GM12878 (cell line): ENCODE results near the gene ANKIB1.

Source experiments
- FOS ChIP-seq: IDR thresholded peaks from 3 replicates; pipeline ENCODE4 v1.6.1; 2011; ENCODE audit warnings: borderline replicate concordance; ENCODE audit not compliant: insufficient read length; ENCODE audit errors: extremely low read depth
- MXI1 ChIP-seq: fragments of 150-350 bp; IDR thresholded peaks from 2 replicates; pipeline ENCODE4 v1.6.1; 2011; ENCODE audit warnings: low read depth, mild to moderate bottlenecking, inconsistent platforms, low read length, improper control_type of control experiment
- POLR2A ChIP-seq: IDR thresholded peaks from 2 replicates; pipeline ENCODE4 v1.6.1; 2011; ENCODE audit warnings: low read depth, mild to moderate bottlenecking, low read length
- POLR2AphosphoS2 ChIP-seq: IDR thresholded peaks from 2 replicates; pipeline ENCODE4 v1.6.1; 2011; ENCODE audit warnings: low read depth, mild to moderate bottlenecking, low read length, improper control_type of control experiment, moderate library complexity
- RFX5 ChIP-seq: IDR thresholded peaks from 2 replicates; pipeline ENCODE4 v1.6.1; 2011; ENCODE audit warnings: low read depth, low read length, improper control_type of control experiment
- TF ChIP-seq, protein P1 (sequence below), 3 experiments: IDR thresholded peaks in 2 of 3; conservative IDR thresholded peaks in 1 of 3; 2 replicates each; pipeline ENCODE4 v1.5.1; 2011; ENCODE audit warnings: low read depth in 3 of 3, low read length in 3 of 3, mild to moderate bottlenecking in 3 of 3, control low read depth in 2 of 3, moderate library complexity in 2 of 3, inconsistent platforms in 1 of 3, mixed read lengths in 1 of 3; ENCODE audit not compliant: control insufficient read depth in 2 of 3, insufficient read depth in 1 of 3; ENCODE audit errors: extremely low read depth in 1 of 3
- TF ChIP-seq, protein P2 (sequence below): fragments of 450-650 bp; IDR thresholded peaks from 2 replicates; pipeline ENCODE4 v1.6.1; 2016; ENCODE audit warnings: mild to moderate bottlenecking, moderate library complexity, borderline replicate concordance
- TF ChIP-seq, protein P3 (sequence below): IDR thresholded peaks from 2 replicates; pipeline ENCODE4 v1.6.1; 2012; ENCODE audit warnings: mild to moderate bottlenecking, low read depth, low read length

DNA sequence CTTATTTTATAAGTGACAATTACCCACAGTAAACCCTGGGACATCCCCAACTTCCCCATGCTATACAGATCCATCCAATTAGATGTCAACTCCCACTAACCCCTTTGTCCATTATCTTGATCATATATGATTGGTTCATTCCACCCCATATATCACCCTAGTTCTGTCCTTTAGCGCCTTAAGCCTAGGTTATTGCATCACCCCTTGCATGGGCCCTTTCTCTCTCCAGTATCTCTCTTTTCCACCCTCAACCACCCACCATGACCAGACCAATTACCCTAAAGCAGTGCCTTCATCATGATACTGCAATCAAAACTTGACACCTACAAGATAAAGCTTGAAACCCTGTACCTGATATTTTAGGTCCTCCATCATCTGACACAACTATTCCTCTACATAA is 163.6 kb downstream of the ANKIB1 start:
- TF ChIP-seq, protein P1, sequence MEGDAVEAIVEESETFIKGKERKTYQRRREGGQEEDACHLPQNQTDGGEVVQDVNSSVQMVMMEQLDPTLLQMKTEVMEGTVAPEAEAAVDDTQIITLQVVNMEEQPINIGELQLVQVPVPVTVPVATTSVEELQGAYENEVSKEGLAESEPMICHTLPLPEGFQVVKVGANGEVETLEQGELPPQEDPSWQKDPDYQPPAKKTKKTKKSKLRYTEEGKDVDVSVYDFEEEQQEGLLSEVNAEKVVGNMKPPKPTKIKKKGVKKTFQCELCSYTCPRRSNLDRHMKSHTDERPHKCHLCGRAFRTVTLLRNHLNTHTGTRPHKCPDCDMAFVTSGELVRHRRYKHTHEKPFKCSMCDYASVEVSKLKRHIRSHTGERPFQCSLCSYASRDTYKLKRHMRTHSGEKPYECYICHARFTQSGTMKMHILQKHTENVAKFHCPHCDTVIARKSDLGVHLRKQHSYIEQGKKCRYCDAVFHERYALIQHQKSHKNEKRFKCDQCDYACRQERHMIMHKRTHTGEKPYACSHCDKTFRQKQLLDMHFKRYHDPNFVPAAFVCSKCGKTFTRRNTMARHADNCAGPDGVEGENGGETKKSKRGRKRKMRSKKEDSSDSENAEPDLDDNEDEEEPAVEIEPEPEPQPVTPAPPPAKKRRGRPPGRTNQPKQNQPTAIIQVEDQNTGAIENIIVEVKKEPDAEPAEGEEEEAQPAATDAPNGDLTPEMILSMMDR (IDR thresholded peaks at IDR 0.05 in 2 of 3, conservative IDR thresholded peaks at IDR 0.05 in 1 of 3; ENCODE audit: control insufficient read depth in 2 of 3, extremely low read depth in 1 of 3, insufficient read depth in 1 of 3, low read depth in 3 of 3, low read length in 3 of 3), result no peak
- no peak for TF ChIP-seq MXI1
- TF ChIP-seq FOS, result no peak
- no peak for TF ChIP-seq POLR2AphosphoS2
- TF ChIP-seq, protein P2, sequence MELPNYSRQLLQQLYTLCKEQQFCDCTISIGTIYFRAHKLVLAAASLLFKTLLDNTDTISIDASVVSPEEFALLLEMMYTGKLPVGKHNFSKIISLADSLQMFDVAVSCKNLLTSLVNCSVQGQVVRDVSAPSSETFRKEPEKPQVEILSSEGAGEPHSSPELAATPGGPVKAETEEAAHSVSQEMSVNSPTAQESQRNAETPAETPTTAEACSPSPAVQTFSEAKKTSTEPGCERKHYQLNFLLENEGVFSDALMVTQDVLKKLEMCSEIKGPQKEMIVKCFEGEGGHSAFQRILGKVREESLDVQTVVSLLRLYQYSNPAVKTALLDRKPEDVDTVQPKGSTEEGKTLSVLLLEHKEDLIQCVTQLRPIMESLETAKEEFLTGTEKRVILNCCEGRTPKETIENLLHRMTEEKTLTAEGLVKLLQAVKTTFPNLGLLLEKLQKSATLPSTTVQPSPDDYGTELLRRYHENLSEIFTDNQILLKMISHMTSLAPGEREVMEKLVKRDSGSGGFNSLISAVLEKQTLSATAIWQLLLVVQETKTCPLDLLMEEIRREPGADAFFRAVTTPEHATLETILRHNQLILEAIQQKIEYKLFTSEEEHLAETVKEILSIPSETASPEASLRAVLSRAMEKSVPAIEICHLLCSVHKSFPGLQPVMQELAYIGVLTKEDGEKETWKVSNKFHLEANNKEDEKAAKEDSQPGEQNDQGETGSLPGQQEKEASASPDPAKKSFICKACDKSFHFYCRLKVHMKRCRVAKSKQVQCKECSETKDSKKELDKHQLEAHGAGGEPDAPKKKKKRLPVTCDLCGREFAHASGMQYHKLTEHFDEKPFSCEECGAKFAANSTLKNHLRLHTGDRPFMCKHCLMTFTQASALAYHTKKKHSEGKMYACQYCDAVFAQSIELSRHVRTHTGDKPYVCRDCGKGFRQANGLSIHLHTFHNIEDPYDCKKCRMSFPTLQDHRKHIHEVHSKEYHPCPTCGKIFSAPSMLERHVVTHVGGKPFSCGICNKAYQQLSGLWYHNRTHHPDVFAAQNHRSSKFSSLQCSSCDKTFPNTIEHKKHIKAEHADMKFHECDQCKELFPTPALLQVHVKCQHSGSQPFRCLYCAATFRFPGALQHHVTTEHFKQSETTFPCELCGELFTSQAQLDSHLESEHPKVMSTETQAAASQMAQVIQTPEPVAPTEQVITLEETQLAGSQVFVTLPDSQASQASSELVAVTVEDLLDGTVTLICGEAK, result no peak
- TF ChIP-seq, protein P3, sequence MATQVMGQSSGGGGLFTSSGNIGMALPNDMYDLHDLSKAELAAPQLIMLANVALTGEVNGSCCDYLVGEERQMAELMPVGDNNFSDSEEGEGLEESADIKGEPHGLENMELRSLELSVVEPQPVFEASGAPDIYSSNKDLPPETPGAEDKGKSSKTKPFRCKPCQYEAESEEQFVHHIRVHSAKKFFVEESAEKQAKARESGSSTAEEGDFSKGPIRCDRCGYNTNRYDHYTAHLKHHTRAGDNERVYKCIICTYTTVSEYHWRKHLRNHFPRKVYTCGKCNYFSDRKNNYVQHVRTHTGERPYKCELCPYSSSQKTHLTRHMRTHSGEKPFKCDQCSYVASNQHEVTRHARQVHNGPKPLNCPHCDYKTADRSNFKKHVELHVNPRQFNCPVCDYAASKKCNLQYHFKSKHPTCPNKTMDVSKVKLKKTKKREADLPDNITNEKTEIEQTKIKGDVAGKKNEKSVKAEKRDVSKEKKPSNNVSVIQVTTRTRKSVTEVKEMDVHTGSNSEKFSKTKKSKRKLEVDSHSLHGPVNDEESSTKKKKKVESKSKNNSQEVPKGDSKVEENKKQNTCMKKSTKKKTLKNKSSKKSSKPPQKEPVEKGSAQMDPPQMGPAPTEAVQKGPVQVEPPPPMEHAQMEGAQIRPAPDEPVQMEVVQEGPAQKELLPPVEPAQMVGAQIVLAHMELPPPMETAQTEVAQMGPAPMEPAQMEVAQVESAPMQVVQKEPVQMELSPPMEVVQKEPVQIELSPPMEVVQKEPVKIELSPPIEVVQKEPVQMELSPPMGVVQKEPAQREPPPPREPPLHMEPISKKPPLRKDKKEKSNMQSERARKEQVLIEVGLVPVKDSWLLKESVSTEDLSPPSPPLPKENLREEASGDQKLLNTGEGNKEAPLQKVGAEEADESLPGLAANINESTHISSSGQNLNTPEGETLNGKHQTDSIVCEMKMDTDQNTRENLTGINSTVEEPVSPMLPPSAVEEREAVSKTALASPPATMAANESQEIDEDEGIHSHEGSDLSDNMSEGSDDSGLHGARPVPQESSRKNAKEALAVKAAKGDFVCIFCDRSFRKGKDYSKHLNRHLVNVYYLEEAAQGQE, result no peak
- no peak for TF ChIP-seq POLR2A
- no peak for TF ChIP-seq RFX5
